Measurements from ENCODE around the gene CASKIN2.
"Not testable (repeated sequence)": the region's sequence is repeated elsewhere in the genome, so short reads cannot be mapped to it uniquely, and the experiment has no call there.

Gene CASKIN2

DNA sequence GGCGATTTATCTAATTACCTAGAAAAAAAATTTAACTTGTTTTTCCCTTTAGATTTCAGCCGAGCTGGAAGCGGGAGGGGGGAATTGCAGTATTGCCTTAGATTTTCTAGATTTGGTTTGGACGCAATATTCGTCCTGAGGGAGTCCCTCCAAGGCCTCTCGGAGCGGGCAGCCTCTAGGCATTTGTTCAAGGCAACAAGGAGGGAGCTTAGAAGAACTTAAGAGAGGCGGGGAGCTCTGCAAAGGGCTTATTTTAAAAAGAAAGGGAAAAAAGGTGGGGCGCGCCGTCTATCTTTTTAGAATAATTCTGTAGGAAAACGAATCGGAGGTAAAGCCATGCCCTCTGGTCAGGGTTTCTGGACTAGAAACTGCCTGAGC is 59.3 kb downstream of the CASKIN2 start:
- H4K8ac ChIP-seq (ENCODE audit: low read depth, low read length) = peak overlapping the region; percentile 85

DNA sequence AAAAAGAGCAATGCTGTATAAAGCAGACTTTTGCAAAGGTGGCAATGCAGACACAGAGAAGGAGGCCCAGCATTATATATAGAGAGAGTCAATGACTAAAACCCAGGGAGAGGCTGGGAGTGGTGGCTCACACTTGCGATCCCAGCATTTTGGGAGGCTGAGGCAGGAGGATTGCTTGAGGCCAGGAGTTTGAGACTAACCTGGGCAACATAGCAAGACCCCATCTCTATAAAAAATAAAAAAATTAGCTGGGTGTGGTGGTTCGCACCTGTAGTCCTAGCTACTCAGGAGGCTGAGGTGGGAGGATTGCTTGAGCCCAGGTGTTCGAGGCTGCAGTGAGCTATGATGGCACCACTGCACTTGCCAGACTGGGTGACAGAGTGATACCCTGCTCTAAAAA is 60.7 kb downstream of the CASKIN2 start:
- H3K9me3 ChIP-seq (ENCODE audit: insufficient read depth, low read depth, low read length); H3K27me3 ChIP-seq (ENCODE audit: insufficient read depth, low read length); H2BK120ac ChIP-seq (ENCODE audit: insufficient read depth, low read length, poor library complexity); H3K14ac ChIP-seq (ENCODE audit: low read length); H4K12ac ChIP-seq (ENCODE audit: low read depth, low read length); H3K79me2 ChIP-seq (ENCODE audit: control insufficient read depth, insufficient read depth, low read length, poor library complexity); H2BK12ac ChIP-seq (ENCODE audit: low read length); H2AFZ ChIP-seq (ENCODE audit: insufficient read depth, low read length, poor library complexity); H3K4me2 ChIP-seq (ENCODE audit: low read length); H3K18ac ChIP-seq (ENCODE audit: low read length); H3K4me3 ChIP-seq (ENCODE audit: low read depth, low read length); H4K91ac ChIP-seq (ENCODE audit: low read depth, low read length); H3K36me3 ChIP-seq (ENCODE audit: control insufficient read depth in 1 of 2, insufficient read depth in 2 of 2, low read length in 2 of 2); H3K9ac ChIP-seq (ENCODE audit: low read length); H3K23ac ChIP-seq (ENCODE audit: low read length); H2AK5ac ChIP-seq (ENCODE audit: low read length); H3K4me1 ChIP-seq (ENCODE audit: control insufficient read depth in 1 of 2, insufficient read depth in 2 of 2, low read length in 2 of 2); H4K8ac ChIP-seq (ENCODE audit: low read depth, low read length); H3K27ac ChIP-seq (ENCODE audit: low read depth, low read length); H2BK5ac ChIP-seq (ENCODE audit: low read depth, low read length, poor library complexity); DNase-seq; H3K4ac ChIP-seq (ENCODE audit: low read depth, low read length): not testable (repeated sequence)
- H3K79me1 ChIP-seq (ENCODE audit: low read length) = peaks cover 14% of the 10 kb centered on the region
- WGBS (ENCODE audit: extremely low coverage, insufficient coverage, insufficient read length) = no CpG with 5 or more reads among the region's 3 CpGs

More for the DNA sequence above, 59.3 kb downstream of the CASKIN2 start:
- Histone ChIP-seq H3K14ac (ENCODE audit: low read length) (peak overlapping the region; percentile 62), H2BK120ac (ENCODE audit: insufficient read depth, low read length, poor library complexity) (no peak overlapping the region), H3K18ac (ENCODE audit: low read length) (no peak overlapping the region), H3K36me3 (ENCODE audit: control insufficient read depth in 1 of 2, insufficient read depth in 2 of 2, low read length in 2 of 2) (no peaks in the 10 kb centered on the region), H3K4me3 (ENCODE audit: low read depth, low read length) (no peak overlapping the region), H4K91ac (ENCODE audit: low read depth, low read length) (peak overlapping the region; percentile 28), H3K9me3 (ENCODE audit: insufficient read depth, low read depth, low read length) (no peaks in the 10 kb centered on the region), H2BK5ac (ENCODE audit: low read depth, low read length, poor library complexity) (peak overlapping the region; percentile 57), H2AK5ac (ENCODE audit: low read length) (no peak overlapping the region), H4K12ac (ENCODE audit: low read depth, low read length) (peak overlapping the region; percentile 51), H3K4me2 (ENCODE audit: low read length) (peak overlapping the region; percentile 64), H2AFZ (ENCODE audit: insufficient read depth, low read length, poor library complexity) (peak overlapping the region; percentile 89), H3K4me1 (ENCODE audit: control insufficient read depth in 1 of 2, insufficient read depth in 2 of 2, low read length in 2 of 2) (peaks cover 3 to 15% of the 10 kb centered on the region in 2 experiments), H3K4ac (ENCODE audit: low read depth, low read length) (no peak overlapping the region), H3K23ac (ENCODE audit: low read length) (no peak overlapping the region), H3K27ac (ENCODE audit: low read depth, low read length) (peak overlapping the region; percentile 59), H3K79me2 (ENCODE audit: control insufficient read depth, insufficient read depth, low read length, poor library complexity) (peaks cover 6% of the 10 kb centered on the region), H2BK12ac (ENCODE audit: low read length) (no peak overlapping the region), H3K79me1 (ENCODE audit: low read length) (peaks cover 14% of the 10 kb centered on the region), H3K27me3 (ENCODE audit: insufficient read depth, low read length) (no peaks in the 10 kb centered on the region), H3K9ac (ENCODE audit: low read length) (no peak overlapping the region)
- no CpG with 5 or more reads among the region's 13 CpGs for WGBS (ENCODE audit: extremely low coverage, insufficient coverage, insufficient read length)
- no peak for DNase-seq

DNA sequence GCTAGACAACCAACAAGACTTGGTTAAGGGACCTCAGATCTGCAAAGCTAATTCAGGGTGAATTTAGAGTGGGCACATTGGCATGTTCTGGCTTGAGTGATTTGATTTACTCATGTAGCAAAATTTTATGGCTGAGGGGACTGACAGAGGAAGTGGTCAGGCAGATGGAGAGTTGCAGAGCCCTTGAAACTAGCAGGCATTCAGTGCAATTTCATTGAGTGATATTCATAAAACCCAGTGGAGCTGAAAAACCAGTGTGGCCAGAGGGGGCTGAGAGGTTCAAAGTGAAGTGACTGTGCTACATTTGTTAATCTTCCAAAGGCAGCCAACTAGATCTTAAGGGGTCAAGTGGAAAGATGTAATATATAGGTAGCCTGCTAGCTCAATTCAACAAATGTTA is 61.1 kb downstream of the CASKIN2 start:
- no peak overlapping the region for H3K9ac ChIP-seq (ENCODE audit: low read length)
- no peak overlapping the region for H4K8ac ChIP-seq (ENCODE audit: low read depth, low read length)
- no peak overlapping the region for H2BK5ac ChIP-seq (ENCODE audit: low read depth, low read length, poor library complexity)
- no peak overlapping the region for H2AFZ ChIP-seq (ENCODE audit: insufficient read depth, low read length, poor library complexity)
- H3K9me3 ChIP-seq (ENCODE audit: insufficient read depth, low read depth, low read length) = no peaks in the 10 kb centered on the region
- no peaks in the 10 kb centered on the region for H3K27me3 ChIP-seq (ENCODE audit: insufficient read depth, low read length)
- H3K79me1 ChIP-seq (ENCODE audit: low read length) = peaks cover 13% of the 10 kb centered on the region
- H3K4me1 ChIP-seq (ENCODE audit: control insufficient read depth in 1 of 2, insufficient read depth in 2 of 2, low read length in 2 of 2) = peaks cover 0 to 6% of the 10 kb centered on the region in 2 experiments
- H2BK12ac ChIP-seq (ENCODE audit: low read length) = no peak overlapping the region
- H3K4me2 ChIP-seq (ENCODE audit: low read length) = no peak overlapping the region
- no peak overlapping the region for H4K12ac ChIP-seq (ENCODE audit: low read depth, low read length)
- H2AK5ac ChIP-seq (ENCODE audit: low read length) = no peak overlapping the region
- no peak overlapping the region for H3K18ac ChIP-seq (ENCODE audit: low read length)
- H3K36me3 ChIP-seq (ENCODE audit: control insufficient read depth in 1 of 2, insufficient read depth in 2 of 2, low read length in 2 of 2) = no peaks in the 10 kb centered on the region
- no peak overlapping the region for H3K4ac ChIP-seq (ENCODE audit: low read depth, low read length)
- H3K79me2 ChIP-seq (ENCODE audit: control insufficient read depth, insufficient read depth, low read length, poor library complexity) = peaks cover 6% of the 10 kb centered on the region
- no peak overlapping the region for H4K91ac ChIP-seq (ENCODE audit: low read depth, low read length)
- no peak overlapping the region for H3K14ac ChIP-seq (ENCODE audit: low read length)
- H2BK120ac ChIP-seq (ENCODE audit: insufficient read depth, low read length, poor library complexity) = no peak overlapping the region
- H3K23ac ChIP-seq (ENCODE audit: low read length) = no peak overlapping the region
- H3K27ac ChIP-seq (ENCODE audit: low read depth, low read length) = no peak overlapping the region
- no peak overlapping the region for H3K4me3 ChIP-seq (ENCODE audit: low read depth, low read length)
- DNase-seq = no peak

DNA sequence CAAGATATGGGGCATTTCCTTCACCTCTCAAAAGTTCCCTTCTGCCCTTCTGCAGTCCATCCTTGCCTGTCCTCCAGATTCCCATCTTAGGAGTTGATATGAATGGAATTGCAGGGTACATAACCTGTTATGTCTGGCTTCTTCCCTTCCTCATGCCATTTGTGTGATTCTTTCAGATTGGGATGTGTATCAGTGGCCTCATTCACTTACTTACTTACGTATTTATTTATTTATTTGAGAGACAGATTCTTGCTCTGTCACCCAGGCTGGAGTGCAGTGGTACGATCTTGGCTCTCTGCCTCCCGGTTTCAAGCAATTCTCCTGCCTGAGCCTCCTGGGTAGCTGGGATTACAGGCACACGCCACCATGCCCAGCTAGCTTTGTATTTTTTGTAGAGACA is 65.1 kb downstream of the CASKIN2 start:
- no peak overlapping the region for H4K12ac ChIP-seq (ENCODE audit: low read depth, low read length)
- no peaks in the 10 kb centered on the region for H3K27me3 ChIP-seq (ENCODE audit: insufficient read depth, low read length)
- no peak overlapping the region for H2AK5ac ChIP-seq (ENCODE audit: low read length)
- H3K79me2 ChIP-seq (ENCODE audit: control insufficient read depth, insufficient read depth, low read length, poor library complexity) = no peaks in the 10 kb centered on the region
- no peaks in the 10 kb centered on the region for H3K36me3 ChIP-seq (ENCODE audit: control insufficient read depth in 1 of 2, insufficient read depth in 2 of 2, low read length in 2 of 2)
- H4K8ac ChIP-seq (ENCODE audit: low read depth, low read length) = no peak overlapping the region
- H3K4me1 ChIP-seq (ENCODE audit: control insufficient read depth in 1 of 2, insufficient read depth in 2 of 2, low read length in 2 of 2) = peaks cover 0 to 2% of the 10 kb centered on the region in 2 experiments
- H3K14ac ChIP-seq (ENCODE audit: low read length) = no peak overlapping the region
- no peak overlapping the region for H2BK5ac ChIP-seq (ENCODE audit: low read depth, low read length, poor library complexity)
- no CpG with 5 or more reads among the region's 4 CpGs for WGBS (ENCODE audit: extremely low coverage, insufficient coverage, insufficient read length)
- no peak overlapping the region for H3K4me3 ChIP-seq (ENCODE audit: low read depth, low read length)
- H2BK12ac ChIP-seq (ENCODE audit: low read length) = no peak overlapping the region
- H4K91ac ChIP-seq (ENCODE audit: low read depth, low read length) = no peak overlapping the region
- H3K4me2 ChIP-seq (ENCODE audit: low read length) = no peak overlapping the region
- DNase-seq = peak; percentile 71 to 87
- no peak overlapping the region for H2BK120ac ChIP-seq (ENCODE audit: insufficient read depth, low read length, poor library complexity)
- H3K23ac ChIP-seq (ENCODE audit: low read length) = no peak overlapping the region
- H3K18ac ChIP-seq (ENCODE audit: low read length) = no peak overlapping the region
- no peak overlapping the region for H2AFZ ChIP-seq (ENCODE audit: insufficient read depth, low read length, poor library complexity)
- H3K9ac ChIP-seq (ENCODE audit: low read length) = no peak overlapping the region
- H3K27ac ChIP-seq (ENCODE audit: low read depth, low read length) = no peak overlapping the region
- H3K9me3 ChIP-seq (ENCODE audit: insufficient read depth, low read depth, low read length) = no peaks in the 10 kb centered on the region
- H3K4ac ChIP-seq (ENCODE audit: low read depth, low read length) = no peak overlapping the region
- no peaks in the 10 kb centered on the region for H3K79me1 ChIP-seq (ENCODE audit: low read length)
